HG02870 (cell line): Measurements from ENCODE around the gene FUS.
A peak's percentile ranks its signal among the peaks of the same experiment; 100 is the strongest.
"Not testable (repeated sequence)": the region's sequence is repeated elsewhere in the genome, so short reads cannot be mapped to it uniquely, and the experiment has no call there.

ENCODE experiments used
- ATAC-seq: cut with Tn5 transposase; IDR thresholded peaks from one replicate; pipeline ENCODE4 v1.9.1; 2021; ENCODE audit warnings: mild to moderate bottlenecking, moderate library complexity; ENCODE audit not compliant: unreplicated experiment

FUS gene

DNA sequence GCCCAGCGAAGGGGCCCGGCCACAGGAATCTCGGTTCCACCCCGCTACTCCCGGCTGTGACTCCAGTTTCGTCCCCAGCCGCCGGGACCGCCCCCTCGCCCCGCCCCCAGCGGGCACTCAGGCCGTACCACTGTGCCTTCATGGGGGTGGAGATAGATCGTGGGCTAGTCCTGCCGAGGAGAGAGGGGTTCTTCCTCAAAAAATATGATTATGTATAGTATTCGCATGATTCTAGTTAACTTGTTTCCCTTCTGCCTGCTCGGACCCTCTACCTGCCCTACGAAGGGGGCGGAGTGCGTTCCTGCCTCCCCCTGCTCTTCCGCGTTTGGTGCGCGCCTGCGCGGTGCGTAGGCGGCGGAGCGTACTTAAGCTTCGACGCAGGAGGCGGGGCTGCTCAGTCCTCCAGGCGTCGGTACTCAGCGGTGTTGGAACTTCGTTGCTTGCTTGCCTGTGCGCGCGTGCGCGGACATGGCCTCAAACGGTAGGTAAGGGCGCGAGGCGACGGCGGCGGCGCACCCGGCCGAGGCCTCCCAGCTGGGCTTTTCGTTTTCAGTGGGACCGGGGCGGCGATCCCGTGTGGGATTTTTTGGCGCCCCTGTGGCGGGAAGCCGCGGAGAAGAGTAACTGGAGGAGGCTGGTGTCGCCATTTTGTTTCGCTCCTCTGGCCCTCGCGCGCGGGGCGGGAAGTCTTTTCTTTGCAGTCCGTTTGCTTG is at the start of gene FUS:
FUS (plus strand) TSS at position 393 of the 713 bp plus-strand sequence; CDS start at position 469, 76 bp downstream.
- peak; percentile 48 for ATAC-seq

DNA sequence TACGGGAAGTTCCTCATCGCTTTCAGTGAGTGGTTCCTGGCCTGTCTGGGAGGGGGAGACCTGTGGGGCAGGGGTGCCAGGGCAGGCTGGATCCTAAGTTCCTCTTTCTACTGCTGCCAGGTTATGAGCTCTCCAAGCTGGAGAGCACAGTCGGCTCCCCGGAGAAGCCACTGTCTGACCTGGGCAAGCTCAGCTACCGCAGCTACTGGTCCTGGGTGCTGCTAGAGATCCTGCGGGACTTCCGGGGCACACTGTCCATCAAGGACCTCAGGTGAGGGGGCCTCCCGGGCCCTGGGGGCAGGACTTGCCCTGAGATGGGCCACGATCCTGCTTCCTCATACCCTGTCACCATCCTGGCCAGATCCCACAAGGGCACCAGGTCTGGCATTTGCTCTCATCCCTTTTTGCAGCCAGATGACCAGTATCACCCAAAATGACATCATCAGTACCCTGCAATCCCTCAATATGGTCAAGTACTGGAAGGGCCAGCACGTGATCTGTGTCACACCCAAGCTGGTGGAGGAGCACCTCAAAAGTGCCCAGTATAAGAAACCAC is 49.5 kb upstream of the FUS start:
- ATAC-seq: no peak

DNA sequence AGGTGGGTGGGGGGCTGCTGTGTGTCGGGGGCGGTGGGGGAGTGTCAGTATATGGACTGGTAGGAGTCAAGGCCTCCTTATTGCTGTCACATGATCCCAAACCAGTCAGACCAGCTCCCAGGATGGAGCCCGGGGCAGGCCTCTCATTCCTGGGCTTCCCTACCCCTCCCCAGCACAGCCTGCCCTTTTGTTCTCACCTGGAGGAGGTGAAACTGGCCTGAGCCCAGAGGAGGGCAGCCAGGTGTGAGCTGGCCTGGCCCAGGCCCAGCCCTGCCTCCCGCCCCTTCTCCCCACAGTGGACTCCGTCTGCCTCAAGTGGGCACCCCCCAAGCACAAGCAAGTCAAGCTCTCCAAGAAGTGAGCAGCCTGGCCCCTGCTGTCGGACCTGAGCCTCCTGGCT is 49.0 kb upstream of the FUS start:
- ATAC-seq: no peak

DNA sequence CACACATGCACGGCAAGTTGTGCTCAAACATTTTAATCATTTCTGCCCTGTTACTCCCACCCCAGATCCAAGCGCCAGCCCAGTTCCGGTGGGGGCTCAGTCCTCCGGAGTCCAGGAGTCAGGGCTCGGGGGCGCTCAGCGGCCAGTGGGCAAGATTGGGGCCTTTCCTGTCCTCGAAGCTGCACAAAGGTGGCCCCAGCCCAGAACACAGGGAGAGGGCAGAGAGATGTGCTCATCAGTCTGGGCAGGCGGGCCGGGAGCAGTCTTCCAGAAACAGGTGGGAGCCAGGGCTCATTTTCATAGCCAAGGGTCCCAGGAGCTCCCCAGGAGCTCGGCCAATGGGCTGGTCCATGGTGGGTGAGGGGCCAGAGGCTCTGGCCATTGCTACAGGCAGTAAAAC is 48.5 kb upstream of the FUS start:
- no peak for ATAC-seq

DNA sequence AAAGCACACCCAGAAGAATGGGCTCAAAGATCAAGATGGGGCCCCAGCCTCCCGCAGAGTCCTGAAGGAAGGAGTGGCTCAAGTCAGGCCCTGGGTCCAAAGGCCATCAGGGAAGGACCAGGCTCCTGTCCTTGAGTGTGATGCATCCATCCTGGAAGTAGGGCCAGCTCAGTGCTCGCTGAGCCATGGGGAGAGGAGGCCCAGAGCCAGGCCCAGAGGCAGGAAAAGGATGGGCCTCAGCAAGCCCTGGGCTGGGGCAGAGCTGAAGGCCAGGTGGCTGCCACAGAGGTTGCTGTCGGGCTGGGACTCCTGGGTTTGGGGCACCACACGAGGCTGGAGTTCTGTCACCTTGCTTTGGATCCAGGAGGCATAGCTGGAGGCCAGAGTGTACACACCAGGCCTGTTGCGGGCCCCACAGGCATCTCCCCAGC is 48.1 kb upstream of the FUS start:
- no peak for ATAC-seq

DNA sequence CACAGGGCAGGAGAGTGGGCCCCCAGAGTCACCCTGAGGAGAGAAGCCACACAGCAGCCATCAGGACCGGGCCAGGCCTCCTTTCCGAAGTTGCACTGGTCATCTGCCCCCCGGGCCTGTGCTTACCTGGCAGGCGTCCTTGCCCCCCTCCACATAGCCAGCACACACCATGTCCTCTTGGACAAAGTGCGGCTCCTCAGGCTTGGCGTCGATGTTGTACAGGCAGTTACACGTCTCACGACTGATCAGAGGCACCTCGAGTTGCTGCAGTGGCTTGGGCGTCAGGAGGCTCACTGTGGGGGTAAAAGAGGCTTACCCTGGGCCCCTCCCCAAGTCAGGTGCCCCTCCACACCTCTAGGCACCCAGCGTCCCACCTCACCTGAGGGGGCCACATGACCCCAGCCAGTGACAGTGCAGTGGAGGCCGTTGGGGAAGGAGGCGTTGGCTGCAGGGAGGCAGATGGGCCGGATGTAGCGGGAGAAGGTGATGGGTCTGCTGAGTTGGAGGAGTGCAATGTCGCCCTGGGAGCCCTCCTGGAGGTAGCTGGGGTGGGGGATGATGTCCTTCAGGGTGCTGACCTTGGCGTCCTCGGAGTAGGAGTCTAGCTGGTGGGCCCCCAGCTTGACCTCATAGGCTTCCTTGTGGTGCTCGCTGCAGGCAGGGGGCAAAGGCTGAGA is 47.5 kb upstream of the FUS start:
- no peak for ATAC-seq

DNA sequence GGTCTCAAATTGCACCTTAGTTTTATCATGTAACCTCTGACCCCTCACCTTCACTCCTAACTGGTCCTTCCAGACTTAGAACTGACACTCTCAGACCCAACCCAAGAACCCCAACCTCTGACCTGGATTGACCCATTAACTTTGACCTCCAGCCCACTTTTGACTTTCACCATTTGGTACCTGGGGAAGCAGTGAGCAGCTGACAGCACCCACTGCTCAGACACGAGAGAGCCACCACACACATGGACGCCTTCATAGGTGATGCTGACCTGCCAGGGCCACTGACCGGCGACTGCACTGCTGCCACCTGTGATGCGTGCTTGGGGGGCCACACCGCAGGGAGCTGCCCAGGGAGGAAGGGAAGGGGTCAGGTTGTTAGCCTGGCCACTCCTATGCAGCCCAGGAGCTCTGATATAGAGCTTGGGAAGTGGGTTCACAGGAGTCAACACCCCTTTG is 46.9 kb upstream of the FUS start:
- no peak for ATAC-seq

DNA sequence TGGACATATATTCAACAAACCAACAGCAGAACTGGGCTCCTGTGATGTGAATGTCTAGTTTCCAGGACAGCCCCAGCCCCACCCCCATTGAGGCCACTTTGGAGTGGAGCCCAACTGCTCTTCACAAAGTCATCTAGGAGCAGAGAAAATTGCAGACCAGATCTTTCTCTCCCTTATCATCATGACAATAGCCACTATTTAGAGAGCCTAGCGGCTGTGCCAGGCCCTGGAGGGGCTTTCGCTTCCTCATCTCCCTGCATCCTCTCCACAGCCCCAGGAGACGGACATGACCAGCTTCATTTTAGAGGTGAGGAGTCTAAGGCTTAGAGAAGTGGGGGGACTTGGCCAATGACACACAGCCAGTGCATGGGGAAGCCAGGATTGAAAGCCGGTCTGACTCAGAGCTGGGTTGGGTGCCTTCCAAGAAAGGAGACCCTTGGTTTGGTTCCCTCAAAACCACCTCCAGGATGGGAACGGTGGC is 45.8 kb upstream of the FUS start:
- no peak for ATAC-seq

DNA sequence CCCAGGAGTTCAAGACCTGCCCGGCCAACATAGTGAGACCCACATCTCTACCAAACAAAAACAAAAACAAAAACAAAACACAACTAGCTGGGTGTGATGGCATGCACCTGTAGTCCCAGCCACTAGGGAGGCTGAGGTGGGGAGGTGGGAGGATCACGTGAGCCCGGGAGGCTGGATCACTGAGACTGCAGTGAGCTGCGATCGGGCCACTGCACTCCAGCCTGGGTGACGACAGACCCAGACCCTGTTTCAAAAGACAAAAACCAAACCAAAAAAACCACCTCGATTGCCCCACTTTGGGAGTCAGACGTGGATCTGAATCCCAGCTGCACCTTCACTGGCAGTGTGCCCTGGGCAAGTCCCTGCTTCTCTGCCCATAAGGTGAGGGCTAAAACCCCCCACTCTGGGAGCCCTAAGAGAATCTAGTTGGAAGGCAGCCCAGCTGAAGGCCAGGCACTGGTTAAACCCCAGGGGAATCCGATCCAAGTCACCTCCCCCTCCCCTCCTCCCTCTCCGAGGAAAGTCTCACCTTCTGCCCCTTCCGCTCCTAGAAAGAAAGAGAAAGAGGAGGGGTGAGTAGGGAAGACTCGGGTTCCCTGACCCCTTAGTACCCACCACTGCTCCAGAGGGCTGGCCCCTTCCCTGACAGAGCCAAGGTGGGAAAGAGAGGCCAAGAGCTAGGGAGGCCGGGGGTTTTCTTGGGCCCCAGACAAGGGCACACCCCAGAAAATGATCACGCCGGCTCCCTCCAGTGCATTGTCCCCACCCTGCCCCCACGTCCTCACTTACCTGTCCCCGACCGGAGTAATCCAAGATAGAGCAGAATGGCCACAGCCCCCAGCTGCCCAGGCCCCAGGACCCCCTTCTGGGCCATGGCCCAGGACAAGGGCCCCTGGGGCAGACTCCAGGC is 45.1 kb upstream of the FUS start:
- ATAC-seq: no peak

DNA sequence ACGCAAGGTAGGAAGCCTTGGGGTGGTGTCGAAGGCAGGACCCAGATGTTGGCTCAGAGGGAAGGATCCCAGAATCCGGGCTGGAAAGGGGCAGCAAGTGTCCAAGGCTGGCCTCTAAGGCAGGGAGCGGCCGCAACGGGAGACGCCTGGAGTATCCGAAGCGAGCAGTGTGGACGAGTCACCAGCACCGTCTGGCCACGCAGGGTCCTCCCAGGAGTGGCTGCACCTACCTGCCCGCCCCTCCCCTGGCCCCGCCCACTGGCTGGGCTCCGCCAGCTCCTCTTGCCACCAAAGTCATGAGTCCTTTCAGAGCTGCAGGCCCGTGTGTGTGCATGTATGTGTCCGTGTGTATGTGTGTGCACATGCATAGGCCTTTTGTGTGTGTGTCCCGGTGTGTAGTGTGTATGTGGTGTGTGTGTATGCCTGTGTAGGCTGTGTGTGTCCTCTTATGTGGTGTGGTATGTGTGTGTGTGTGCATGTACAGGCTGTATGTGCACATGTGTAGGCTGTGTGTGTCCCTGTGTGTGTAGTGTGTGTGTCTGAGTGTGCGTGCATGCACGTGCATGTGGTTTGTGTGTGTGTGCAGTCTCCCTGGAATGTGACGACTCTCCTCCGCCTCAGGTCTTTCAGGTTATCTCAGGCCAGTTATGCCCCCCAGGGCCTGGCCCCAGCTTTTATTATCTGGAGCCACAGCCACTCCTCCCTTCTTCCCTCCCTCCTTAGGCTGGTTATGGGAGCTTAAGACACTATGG is 44.2 kb upstream of the FUS start, which contains the start of gene PRSS8:
PRSS8 (minus strand) TSS at position 193 of the 752 bp plus-strand sequence. CDS start 229 bp downstream, outside the sequence.
- ATAC-seq: no peak

DNA sequence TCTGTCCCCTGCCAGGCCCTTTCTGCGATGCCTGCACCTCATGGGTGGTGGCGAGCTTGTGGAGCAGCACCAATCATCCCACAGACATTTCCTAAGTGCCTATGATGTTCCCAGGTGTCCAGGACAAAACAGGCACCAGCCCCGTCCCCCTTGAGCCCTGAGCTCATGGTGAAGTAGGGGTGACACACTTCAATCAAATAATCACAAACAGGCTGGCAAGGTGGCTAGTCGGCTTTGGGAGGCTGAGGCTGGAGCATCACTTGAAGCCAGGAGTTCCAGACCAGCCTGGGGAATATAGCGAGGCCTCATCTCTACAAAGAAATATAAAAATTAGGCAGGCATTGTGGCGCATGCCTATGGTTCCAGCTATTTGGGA is 43.7 kb upstream of the FUS start:
- ATAC-seq: no peak

DNA sequence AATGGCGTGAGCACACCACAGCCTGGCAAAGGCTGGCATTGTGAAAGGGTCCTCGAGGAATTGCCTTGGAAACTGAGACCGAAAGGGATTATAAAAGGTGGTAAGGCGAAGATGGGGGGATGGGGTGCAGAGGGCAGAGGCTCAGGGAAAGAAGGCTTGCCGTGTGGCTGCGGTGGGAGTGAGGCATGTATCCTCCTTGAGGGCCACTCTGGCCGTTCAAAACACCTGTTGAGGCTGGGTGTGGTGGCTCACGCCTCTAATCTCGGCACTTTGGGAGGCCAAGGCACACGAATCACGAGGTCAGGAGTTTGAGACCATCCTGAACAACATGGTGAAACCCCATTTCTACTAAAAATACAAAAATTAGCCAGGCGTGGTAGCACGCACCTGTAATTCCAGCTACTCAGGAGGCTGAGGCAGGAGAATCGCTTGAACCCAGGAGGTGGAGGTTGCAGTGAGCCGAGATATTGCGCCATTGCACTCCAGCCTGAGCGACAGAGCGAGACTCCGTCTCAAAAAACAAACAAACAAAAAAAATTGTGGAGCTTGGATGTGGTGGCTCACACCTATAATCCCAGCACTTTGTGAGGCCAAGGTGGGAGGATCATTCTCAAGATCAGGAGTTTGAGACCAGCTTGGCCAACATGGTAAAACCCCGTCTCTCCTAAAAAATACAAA is 43.0 kb upstream of the FUS start:
- not testable (repeated sequence) for ATAC-seq

DNA sequence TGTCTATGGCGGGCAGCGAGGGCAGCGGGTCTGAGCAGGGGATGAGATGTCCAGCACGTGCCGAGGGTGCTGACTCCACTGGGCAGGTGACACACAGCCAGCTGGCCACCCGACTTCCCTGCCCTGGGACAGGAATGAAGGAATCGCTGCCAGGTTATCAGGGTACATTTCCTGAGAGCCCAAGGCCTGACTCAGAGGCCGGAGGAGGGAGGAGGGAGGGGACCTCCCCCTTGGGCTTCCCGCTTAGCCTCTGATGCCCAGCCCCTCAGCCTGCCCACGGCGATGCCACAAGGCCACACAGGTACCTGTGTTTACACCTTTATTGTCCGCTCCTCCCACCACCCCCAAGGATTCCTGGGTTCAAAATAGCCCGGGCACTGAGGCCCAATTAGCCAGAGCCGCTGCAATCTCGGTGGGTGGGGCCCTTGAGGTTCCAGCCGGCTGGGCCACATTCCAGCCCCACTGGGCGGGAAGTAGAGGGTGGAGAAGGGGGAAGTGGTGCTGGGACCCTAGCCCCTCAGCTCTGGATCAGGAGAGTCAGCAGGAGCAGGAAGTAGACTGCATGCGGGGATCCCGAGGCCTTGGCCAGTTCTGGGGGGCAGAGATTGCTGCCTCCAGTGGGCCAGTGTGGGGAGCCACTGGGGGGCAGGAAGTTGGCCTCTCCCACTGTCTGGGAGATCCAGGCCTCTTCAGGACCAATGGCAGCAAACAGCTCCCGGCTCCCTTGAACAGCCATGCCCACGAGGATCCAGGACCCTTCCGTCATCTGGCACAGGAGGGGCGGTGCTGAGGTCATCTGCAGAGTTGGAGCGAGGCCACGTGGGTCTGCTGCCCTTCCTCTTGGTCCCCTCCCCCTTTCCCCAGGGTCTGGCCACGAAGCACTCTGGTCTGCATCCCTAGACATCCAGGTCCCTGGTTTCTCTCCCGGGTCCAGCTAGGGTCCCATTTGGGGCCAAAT is 41.0 kb upstream of the FUS start:
- no peak for ATAC-seq

DNA sequence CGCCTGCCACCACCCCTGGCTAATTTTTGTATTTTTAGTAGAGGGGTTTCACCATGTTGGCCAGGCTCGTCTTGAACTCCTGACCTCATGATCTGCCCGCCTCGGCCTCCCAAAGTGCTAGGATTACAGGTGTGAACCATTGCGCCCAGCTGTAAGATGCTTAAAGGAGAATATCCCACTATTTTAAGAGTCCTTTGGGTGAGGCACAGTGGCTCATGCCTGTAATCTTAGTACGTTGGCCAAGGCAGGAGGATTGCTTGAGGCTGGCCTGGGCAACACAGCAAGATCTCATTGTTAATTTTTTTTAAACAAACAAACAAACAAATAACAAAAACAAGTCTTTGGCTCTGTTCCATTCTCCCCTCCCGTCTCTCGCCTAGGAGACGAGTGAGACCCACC is 38.9 kb upstream of the FUS start:
- not testable (repeated sequence) for ATAC-seq

DNA sequence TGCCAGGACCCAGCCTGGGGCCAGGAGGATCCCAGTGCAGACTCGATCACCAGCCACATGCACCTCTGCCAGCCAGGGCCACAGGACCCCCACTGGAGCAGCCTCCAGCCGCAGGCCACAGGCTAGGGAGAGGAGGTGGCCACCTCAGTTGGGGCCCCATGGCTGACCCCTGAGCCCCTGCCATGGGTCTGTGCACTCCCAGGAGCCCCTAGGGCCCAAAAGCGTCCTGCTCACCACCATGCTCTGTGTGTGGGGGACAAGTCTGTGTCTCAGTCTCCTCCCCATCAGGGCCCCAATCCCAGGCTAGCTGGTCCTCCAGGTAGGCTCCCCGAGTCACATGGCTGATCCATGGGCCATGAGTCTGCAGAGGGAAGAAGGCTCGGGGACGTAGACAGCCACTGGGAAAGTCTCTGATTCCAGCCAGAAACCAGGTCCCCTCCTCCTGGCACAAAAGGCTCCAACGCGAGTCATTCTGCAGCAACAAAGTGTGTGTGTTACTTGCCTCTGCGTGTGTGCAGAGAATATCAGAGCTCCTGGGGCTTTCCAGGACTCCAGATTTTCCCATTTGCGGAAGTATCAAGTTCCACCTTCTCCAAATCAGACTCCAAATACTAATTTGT is 38.3 kb upstream of the FUS start:
- no peak for ATAC-seq

DNA sequence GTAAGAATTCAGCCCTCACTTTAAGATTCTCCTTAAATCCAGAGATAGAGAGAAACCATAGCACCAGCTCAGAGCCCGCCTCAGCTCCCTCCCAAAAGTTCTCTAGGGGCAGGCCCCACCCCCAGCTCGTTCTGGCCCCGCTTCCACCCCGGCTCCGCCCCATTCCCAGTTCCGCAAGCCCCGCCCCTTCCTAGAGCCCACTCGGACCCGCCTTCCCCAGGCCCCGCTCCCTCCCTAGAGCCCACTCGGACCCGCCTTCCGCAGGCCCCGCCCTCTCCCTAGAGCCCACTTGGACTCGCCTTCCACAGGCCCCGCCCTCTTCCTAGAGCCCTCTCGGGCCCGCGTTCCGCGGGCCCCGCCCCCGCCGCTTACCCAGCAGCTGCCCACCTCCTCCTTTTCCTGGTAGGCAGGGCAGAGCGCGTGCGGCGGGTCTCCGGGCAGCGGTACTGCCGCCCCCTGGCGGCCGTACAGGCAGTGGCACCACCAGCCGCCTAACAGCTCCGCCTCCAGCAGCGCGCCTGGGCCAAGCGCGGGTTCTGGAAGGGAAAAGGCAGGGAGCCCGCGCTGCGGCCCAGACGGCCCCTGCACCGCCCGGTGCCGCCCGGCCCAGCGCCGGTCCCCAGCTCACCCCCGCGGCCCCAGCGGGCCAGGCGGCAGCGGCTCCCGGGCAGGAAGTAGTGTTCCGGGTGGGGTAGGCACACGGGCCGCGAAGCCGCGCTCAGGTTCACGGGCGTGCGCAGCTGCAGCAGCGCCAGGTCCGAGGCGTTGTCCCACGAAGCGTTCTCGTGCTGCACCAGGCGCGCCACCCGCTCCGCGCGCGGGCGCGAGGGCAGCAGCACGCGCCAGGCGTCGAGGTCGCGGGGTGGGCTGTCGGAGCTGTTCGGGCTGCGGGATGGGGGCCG is 37.6 kb upstream of the FUS start:
- peak; percentile 80 for ATAC-seq
